Measurements from ENCODE around the gene DNAAF9.

The DNAAF9 gene

GRCh38 chr20:3434232-3434631, 26.8 kb upstream of the DNAAF9 start:
- Histone ChIP-seq H2AFZ (ENCODE audit: low read length) (no peak overlapping the region), H3F3A (ENCODE audit: insufficient read depth, low read length) (no peaks in the 10 kb centered on the region), H4K20me1 (ENCODE audit: insufficient read depth, low read length) (no peaks in the 10 kb centered on the region), H3K79me2 (ENCODE audit: low read length) (no peaks in the 10 kb centered on the region), H3K4me3 (ENCODE audit: low read length) (no peak overlapping the region), H3K27ac (ENCODE audit: low read length) (no peak overlapping the region), H3K27me3 (replicated peaks; ENCODE audit: insufficient read depth, low read length) (no peaks in the 10 kb centered on the region), H3K9me3 (replicated peaks; ENCODE audit: insufficient read depth, low read length) (no peaks in the 10 kb centered on the region), H3K9me2 (replicated peaks; ENCODE audit: insufficient read depth, low read length) (no peaks in the 10 kb centered on the region), H3K4me1 (ENCODE audit: low read length) (no peaks in the 10 kb centered on the region), H3K4me2 (ENCODE audit: low read depth, low read length) (no peak overlapping the region), H3K36me3 (replicated peaks; ENCODE audit: insufficient read depth, low read length) (no peaks in the 10 kb centered on the region), H3K9ac (ENCODE audit: low read length) (no peak overlapping the region)
- no peak for TF ChIP-seq EZH2 (optimal IDR thresholded peaks at IDR 0.05; ENCODE audit: low read depth, low read length)
- no peak for TF ChIP-seq CTCF (IDR thresholded peaks at IDR 0.05; ENCODE audit: low read length)
- TF ChIP-seq EZH2phosphoT487 (IDR thresholded peaks at IDR 0.05; ENCODE audit: low read length): no peak
- DNase-seq: no peak

- H3K36me3 ChIP-seq (replicated peaks; ENCODE audit: insufficient read depth, low read length): no peaks in the 10 kb centered on the region
- H3K9ac ChIP-seq (ENCODE audit: low read length): no peak overlapping the region
- H2AFZ ChIP-seq (ENCODE audit: low read length): no peak overlapping the region
- no peak overlapping the region for H3K4me3 ChIP-seq (ENCODE audit: low read length)
- H3K9me2 ChIP-seq (replicated peaks; ENCODE audit: insufficient read depth, low read length): no peaks in the 10 kb centered on the region
- H3K4me1 ChIP-seq (ENCODE audit: low read length): no peaks in the 10 kb centered on the region
- no peaks in the 10 kb centered on the region for H3K27me3 ChIP-seq (replicated peaks; ENCODE audit: insufficient read depth, low read length)
- H3K27ac ChIP-seq (ENCODE audit: low read length): no peak overlapping the region
- no peaks in the 10 kb centered on the region for H4K20me1 ChIP-seq (ENCODE audit: insufficient read depth, low read length)
- no peaks in the 10 kb centered on the region for H3K9me3 ChIP-seq (replicated peaks; ENCODE audit: insufficient read depth, low read length)
- no peaks in the 10 kb centered on the region for H3K79me2 ChIP-seq (ENCODE audit: low read length)
- TF ChIP-seq EZH2phosphoT487 (IDR thresholded peaks at IDR 0.05; ENCODE audit: low read length): no peak
- H3K4me2 ChIP-seq (ENCODE audit: low read depth, low read length): no peak overlapping the region
- H3F3A ChIP-seq (ENCODE audit: insufficient read depth, low read length): no peaks in the 10 kb centered on the region
- DNase-seq: no peak
Measured at GRCh38 chr20:3433744-3434143, 26.3 kb upstream of the DNAAF9 start.

- Histone ChIP-seq H3K27ac (ENCODE audit: low read length) (no peak overlapping the region), H3K4me2 (ENCODE audit: low read depth, low read length) (no peak overlapping the region), H3K4me1 (ENCODE audit: low read length) (no peaks in the 10 kb centered on the region), H2AFZ (ENCODE audit: low read length) (no peak overlapping the region), H3K9me2 (replicated peaks; ENCODE audit: insufficient read depth, low read length) (no peaks in the 10 kb centered on the region), H3K9me3 (replicated peaks; ENCODE audit: insufficient read depth, low read length) (no peaks in the 10 kb centered on the region), H3K9ac (ENCODE audit: low read length) (no peak overlapping the region), H3F3A (ENCODE audit: insufficient read depth, low read length) (no peaks in the 10 kb centered on the region), H3K36me3 (replicated peaks; ENCODE audit: insufficient read depth, low read length) (no peaks in the 10 kb centered on the region), H3K4me3 (ENCODE audit: low read length) (no peak overlapping the region), H4K20me1 (ENCODE audit: insufficient read depth, low read length) (no peaks in the 10 kb centered on the region), H3K79me2 (ENCODE audit: low read length) (no peaks in the 10 kb centered on the region), H3K27me3 (replicated peaks; ENCODE audit: insufficient read depth, low read length) (no peaks in the 10 kb centered on the region)
- no peak for TF ChIP-seq CTCF (IDR thresholded peaks at IDR 0.05; ENCODE audit: low read length)
- TF ChIP-seq EZH2 (optimal IDR thresholded peaks at IDR 0.05; ENCODE audit: low read depth, low read length): no peak
- DNase-seq: no peak
Measured at GRCh38 chr20:3432844-3433243, 25.4 kb upstream of the DNAAF9 start.

- no peaks in the 10 kb centered on the region for H3K36me3 ChIP-seq (replicated peaks; ENCODE audit: insufficient read depth, low read length)
- no peak overlapping the region for H3K27ac ChIP-seq (ENCODE audit: low read length)
- no peaks in the 10 kb centered on the region for H3K9me3 ChIP-seq (replicated peaks; ENCODE audit: insufficient read depth, low read length)
- no peaks in the 10 kb centered on the region for H3K27me3 ChIP-seq (replicated peaks; ENCODE audit: insufficient read depth, low read length)
- no peaks in the 10 kb centered on the region for H4K20me1 ChIP-seq (ENCODE audit: insufficient read depth, low read length)
- no peaks in the 10 kb centered on the region for H3K79me2 ChIP-seq (ENCODE audit: low read length)
- no peak overlapping the region for H2AFZ ChIP-seq (ENCODE audit: low read length)
- H3K9ac ChIP-seq (ENCODE audit: low read length): no peak overlapping the region
- H3K4me2 ChIP-seq (ENCODE audit: low read depth, low read length): no peak overlapping the region
- H3K9me2 ChIP-seq (replicated peaks; ENCODE audit: insufficient read depth, low read length): no peaks in the 10 kb centered on the region
- H3K4me3 ChIP-seq (ENCODE audit: low read length): no peak overlapping the region
- no peaks in the 10 kb centered on the region for H3K4me1 ChIP-seq (ENCODE audit: low read length)
- no peak for DNase-seq
- no peaks in the 10 kb centered on the region for H3F3A ChIP-seq (ENCODE audit: insufficient read depth, low read length)
- no peak for TF ChIP-seq CTCF (IDR thresholded peaks at IDR 0.05; ENCODE audit: low read length)
- no peak for TF ChIP-seq EZH2phosphoT487 (IDR thresholded peaks at IDR 0.05; ENCODE audit: low read length)
- TF ChIP-seq EZH2 (optimal IDR thresholded peaks at IDR 0.05; ENCODE audit: low read depth, low read length): no peak
Measured at GRCh38 chr20:3431109-3431508, 23.6 kb upstream of the DNAAF9 start.

Measured in MM.1S (cell line).